ENCODE measurements around the gene CACNA1A.

The CACNA1A gene

DNA sequence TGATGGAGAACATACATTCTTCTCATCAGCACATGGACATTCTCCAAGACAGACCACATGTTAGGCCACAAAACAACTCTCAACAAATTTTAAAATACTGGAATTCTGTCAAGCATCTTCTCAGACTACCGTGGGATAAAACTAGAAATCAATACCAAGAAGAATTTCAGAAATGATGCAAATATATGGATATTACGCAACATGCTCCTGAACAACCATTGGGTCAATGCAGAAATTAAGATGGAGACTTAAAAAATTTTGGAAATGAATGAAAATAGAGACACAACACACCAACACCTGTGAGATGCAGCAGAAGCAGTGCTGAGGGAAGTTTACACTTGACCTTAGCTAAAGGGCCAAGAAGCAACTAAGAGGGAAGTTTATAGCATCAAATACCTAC lies 162.8 kb downstream of the CACNA1A start:
- TF ChIP-seq, protein P1, sequence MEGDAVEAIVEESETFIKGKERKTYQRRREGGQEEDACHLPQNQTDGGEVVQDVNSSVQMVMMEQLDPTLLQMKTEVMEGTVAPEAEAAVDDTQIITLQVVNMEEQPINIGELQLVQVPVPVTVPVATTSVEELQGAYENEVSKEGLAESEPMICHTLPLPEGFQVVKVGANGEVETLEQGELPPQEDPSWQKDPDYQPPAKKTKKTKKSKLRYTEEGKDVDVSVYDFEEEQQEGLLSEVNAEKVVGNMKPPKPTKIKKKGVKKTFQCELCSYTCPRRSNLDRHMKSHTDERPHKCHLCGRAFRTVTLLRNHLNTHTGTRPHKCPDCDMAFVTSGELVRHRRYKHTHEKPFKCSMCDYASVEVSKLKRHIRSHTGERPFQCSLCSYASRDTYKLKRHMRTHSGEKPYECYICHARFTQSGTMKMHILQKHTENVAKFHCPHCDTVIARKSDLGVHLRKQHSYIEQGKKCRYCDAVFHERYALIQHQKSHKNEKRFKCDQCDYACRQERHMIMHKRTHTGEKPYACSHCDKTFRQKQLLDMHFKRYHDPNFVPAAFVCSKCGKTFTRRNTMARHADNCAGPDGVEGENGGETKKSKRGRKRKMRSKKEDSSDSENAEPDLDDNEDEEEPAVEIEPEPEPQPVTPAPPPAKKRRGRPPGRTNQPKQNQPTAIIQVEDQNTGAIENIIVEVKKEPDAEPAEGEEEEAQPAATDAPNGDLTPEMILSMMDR (conservative IDR thresholded peaks at IDR 0.05; ENCODE audit: low read depth, low read length), result no peak
- no peak for DNase-seq (ENCODE audit: low read depth)
- no peak overlapping the region for H3K4me3 ChIP-seq (ENCODE audit: low read depth, low read length)

DNA sequence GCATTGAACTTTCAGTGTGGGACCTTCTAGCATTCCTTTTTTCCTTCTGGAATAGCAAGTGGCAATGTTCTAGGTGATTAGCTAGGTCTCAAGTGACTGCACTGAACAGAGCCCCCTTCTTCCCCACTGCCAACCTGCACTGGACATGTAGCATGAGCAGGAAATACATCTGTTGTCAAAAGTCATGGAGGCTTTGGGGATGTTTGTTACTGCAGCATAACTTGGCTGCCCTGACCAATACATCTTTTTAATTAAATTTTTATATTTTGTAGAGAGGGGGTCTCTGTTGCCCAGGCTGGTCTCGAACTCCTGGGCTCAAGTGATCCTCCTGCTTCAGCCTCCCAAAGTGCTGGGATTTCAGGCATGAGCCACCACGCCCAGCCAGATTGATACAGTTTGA lies 163.6 kb downstream of the CACNA1A start:
- no peak overlapping the region for H3K4me3 ChIP-seq (ENCODE audit: low read depth, low read length)
- TF ChIP-seq, protein P1 (conservative IDR thresholded peaks at IDR 0.05; ENCODE audit: low read depth, low read length), result no peak
- DNase-seq (ENCODE audit: low read depth), result no peak

DNA sequence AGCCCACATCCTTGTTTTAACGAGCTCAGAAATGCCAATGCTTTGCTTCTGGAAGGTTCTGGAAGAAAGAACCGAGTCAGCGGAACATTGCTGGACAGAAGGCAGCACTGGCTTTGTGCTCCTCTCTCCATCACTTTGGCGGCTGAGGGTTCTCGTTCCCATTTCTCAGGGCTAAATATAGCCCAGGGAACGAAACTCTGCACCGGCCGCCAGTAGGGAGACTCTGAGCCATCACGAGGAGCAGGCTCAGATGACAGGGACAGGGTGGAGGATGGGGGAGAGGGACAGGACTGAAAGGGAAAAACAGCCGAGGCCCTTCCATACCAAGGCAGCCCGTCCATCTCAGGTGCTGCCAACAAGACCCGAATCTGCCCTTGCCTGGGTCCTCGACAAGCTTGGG lies 166.4 kb downstream of the CACNA1A start:
- no peak for DNase-seq (ENCODE audit: low read depth)
- TF ChIP-seq, protein P1 (conservative IDR thresholded peaks at IDR 0.05; ENCODE audit: low read depth, low read length), result no peak
- no peak overlapping the region for H3K4me3 ChIP-seq (ENCODE audit: low read depth, low read length)

DNA sequence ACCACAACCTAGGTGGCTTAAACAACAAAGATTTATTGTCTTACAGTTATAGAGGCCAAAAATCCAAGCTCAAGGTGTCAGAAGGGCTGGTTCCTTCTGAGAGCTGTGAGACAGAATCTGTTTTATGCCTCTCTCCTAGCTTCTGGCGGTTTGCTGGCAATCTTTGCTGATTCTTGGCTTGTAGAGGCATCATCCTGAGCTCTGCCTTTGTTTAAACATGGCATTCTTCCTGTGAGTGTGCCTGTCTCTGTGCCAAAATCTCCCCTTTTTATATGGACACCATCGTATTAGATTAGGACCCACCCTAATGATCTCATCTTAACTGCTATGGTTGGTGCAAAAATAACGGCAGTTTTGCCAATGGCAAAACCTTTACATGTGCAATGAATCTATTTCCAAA lies 169.1 kb downstream of the CACNA1A start:
- TF ChIP-seq, protein P1 (conservative IDR thresholded peaks at IDR 0.05; ENCODE audit: low read depth, low read length), result no peak
- DNase-seq (ENCODE audit: low read depth), result no peak
- H3K4me3 ChIP-seq (ENCODE audit: low read depth, low read length), result no peak overlapping the region

DNA sequence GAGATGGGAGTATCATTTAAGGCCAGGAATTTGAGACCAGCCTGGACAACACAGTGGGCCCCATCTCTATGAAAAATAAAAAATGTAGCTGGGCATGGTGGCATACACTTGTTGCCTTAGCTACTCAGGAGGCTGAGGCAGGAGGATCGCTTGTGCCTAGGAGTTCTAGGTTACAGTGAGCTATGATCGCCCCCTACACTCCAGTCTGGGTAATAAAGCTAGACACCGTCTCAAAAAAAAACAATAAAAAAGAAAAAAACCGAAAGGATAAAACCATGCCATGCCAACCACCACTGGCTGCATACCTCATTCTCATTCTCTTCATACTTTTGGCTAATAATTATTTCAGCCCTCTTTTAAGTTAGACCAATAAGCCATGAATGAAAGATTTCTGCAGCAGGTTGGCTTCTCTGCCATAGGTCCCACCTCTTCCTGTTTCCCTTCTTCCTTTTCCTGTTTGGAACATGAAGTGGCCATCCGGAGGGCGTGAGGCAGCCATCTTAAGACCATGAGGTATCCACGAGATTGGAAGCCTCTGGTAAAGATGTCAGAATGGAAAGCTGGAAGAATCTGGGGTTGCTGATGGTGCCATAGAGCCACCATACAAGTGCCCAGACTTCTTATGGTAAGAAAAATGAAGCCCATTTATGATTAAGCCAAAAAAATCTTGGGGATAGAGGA lies 171.3 kb downstream of the CACNA1A start:
- TF ChIP-seq, protein P1 (conservative IDR thresholded peaks at IDR 0.05; ENCODE audit: low read depth, low read length), result no peak
- no peak for DNase-seq (ENCODE audit: low read depth)
- no peak overlapping the region for H3K4me3 ChIP-seq (ENCODE audit: low read depth, low read length)

DNA sequence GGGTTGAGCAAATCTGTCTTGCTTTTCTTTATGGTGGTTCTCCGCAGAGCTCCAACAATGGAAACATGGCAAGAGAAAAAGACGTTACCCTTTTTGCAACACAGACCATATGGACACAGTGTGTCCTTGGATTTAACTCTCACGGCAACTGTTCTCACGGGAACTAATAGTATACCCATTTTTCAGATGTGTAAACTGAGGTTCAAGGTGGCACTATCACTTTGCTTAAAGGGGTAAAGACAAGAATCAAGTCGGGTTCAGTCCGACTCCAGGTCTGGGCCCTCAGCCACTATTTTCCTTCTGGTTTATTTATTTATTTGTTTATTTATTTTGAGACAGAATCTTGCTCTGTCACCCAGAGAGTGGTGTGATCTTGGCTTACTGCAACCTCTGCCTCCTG lies 176.0 kb downstream of the CACNA1A start:
- no peak overlapping the region for H3K4me3 ChIP-seq (ENCODE audit: low read depth, low read length)
- DNase-seq (ENCODE audit: low read depth), result no peak
- TF ChIP-seq, protein P1 (conservative IDR thresholded peaks at IDR 0.05; ENCODE audit: low read depth, low read length), result no peak

DNA sequence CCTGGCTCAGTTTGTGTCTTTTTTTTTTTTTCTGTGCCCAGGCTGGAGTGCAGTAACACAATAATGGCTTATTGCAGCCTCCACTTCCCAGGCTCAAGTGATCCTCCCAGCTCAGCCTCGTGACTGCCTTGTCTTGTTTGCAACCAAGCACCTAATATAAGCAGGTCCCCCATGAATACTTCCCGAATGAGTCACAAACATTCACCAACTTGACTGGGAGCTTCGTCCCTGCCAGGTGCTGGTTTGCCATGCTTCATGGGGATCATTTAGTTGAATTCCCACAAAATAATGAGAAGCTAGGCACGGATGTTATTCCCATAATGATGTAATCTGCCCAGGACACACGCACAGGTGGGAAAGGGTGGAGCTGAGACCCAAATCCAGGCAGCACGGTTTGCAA lies 176.5 kb downstream of the CACNA1A start:
- DNase-seq (ENCODE audit: low read depth), result no peak
- H3K4me3 ChIP-seq (ENCODE audit: low read depth, low read length), result no peak overlapping the region
- TF ChIP-seq, protein P1 (conservative IDR thresholded peaks at IDR 0.05; ENCODE audit: low read depth, low read length), result no peak

Measured in choroid plexus epithelial cell (primary cell).